Activated T-cell treated with anti-CD3 and anti-CD28 coated beads for 4 hours (primary cell): ENCODE results near the gene SDC1.

ENCODE experiments used
- DNase-seq: peaks from one replicate; pipeline ENCODE4 v3.0.0-alpha.2; 2020

SDC1 gene

GRCh38 chr2:20168727-20169696 is 55.9 kb downstream of the SDC1 start:
- DNase-seq, result no peak

GRCh38 chr2:20168048-20168726 is 56.7 kb downstream of the SDC1 start:
- DNase-seq, result no peak

GRCh38 chr2:20167356-20167755 is 57.6 kb downstream of the SDC1 start:
- no peak for DNase-seq

- no peak for DNase-seq
Measured at GRCh38 chr2:20165677-20166509, 59.0 kb downstream of the SDC1 start.

GRCh38 chr2:20164734-20165478 is 60.0 kb downstream of the SDC1 start:
- no peak for DNase-seq

GRCh38 chr2:20164061-20164733 is 60.7 kb downstream of the SDC1 start:
- no peak for DNase-seq

GRCh38 chr2:20159411-20160070 is 65.4 kb downstream of the SDC1 start:
- no peak for DNase-seq

GRCh38 chr2:20157193-20157891 is 67.6 kb downstream of the SDC1 start:
- DNase-seq, result no peak

GRCh38 chr2:20156836-20157192 is 68.1 kb downstream of the SDC1 start:
- DNase-seq, result no peak

GRCh38 chr2:20156076-20156759 is 68.7 kb downstream of the SDC1 start:
- DNase-seq, result no peak

- DNase-seq, result no peak
Measured at GRCh38 chr2:20153131-20153851, 71.6 kb downstream of the SDC1 start.

GRCh38 chr2:20150806-20151571 is 73.9 kb downstream of the SDC1 start:
- no peak for DNase-seq
